Activated CD4-positive, alpha-beta T cell treated with anti-CD3 and anti-CD28 coated beads, Interleukin-10, Interleukin-2, amounts not matched to agents 100 ng/mL and 50 ng/mL, durations not matched to agents 16 hours and 8 hours (primary cell): ENCODE results near the gene BTG3.

Experiments used
- DNase-seq: peaks from one replicate; pipeline ENCODE4 v3.0.0-alpha.2; 2020

The BTG3 gene, protein sequence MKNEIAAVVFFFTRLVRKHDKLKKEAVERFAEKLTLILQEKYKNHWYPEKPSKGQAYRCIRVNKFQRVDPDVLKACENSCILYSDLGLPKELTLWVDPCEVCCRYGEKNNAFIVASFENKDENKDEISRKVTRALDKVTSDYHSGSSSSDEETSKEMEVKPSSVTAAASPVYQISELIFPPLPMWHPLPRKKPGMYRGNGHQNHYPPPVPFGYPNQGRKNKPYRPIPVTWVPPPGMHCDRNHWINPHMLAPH

GRCh38 chr21:17612565-17613241, at the start of gene BTG3:
BTG3 (minus strand) TSS chr21:17612901; CDS start chr21:17609144, 3,757 bp downstream.
- peak; percentile 91 for DNase-seq

GRCh38 chr21:17660862-17661261, 48.2 kb upstream of the BTG3 start:
- DNase-seq, result no peak

DNA sequence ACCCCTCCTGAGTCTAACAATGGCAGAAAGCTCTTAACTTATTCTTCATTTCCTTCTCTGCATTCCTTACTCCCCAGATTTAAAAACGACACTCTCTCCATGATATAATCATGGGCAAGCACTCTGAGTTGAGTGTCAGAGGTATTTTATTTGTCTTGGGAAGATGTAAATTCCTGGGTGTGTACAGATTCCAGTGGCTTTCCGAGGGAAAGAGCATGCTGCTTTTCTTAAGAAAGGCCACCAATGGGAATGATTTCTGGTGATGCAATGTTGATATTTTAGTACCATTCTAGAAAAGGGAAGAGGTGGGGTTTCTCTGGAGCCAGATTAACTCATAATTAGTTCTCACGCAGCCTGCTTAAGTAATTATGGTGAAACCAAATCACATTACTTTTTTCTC, 47.8 kb upstream of the BTG3 start:
- no peak for DNase-seq

GRCh38 chr21:17658931-17659330, 46.2 kb upstream of the BTG3 start:
- no peak for DNase-seq

DNA sequence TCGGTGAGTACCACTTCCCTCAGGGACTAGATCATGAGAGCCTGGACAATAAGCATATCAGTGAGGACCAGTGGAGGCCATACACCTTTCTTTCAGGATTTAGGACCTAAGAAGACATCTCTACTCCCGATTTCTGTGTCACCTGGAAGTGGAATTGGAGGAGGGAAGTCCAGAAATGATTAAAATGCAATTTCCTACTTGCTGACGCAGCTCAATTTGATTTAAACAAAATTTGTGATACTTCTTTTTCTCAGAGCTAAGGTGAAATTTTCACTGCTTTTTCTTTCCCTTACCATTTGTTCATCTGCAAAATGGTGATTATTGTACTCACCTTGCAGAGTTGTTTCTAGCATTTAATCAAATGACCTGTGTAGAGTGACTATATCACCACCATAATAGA, 38.8 kb upstream of the BTG3 start:
- no peak for DNase-seq

- no peak for DNase-seq
These were observed 37.6 kb upstream of the BTG3 start for GRCh38 chr21:17650292-17650691.

DNA sequence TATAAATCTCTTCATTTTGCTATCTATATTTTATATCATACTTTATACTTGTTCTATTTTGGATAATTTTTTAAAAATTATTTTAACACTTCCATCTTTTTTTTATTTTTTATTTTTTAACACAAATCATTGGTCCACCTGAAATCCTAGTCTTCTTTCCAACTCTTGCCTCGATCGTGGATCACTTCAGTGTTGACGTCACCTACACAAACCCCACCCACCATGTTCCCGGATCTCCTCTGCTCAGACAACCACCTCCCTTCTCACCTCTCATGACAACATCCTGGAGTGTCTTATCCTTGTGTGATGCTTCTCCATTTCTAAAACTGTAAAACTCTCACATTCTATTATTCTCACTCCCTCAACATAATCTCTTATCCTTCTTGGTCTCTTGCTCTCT, 34.1 kb upstream of the BTG3 start:
- DNase-seq, result no peak

- DNase-seq, result no peak
These were observed 31.5 kb upstream of the BTG3 start for GRCh38 chr21:17644186-17644585.

DNA sequence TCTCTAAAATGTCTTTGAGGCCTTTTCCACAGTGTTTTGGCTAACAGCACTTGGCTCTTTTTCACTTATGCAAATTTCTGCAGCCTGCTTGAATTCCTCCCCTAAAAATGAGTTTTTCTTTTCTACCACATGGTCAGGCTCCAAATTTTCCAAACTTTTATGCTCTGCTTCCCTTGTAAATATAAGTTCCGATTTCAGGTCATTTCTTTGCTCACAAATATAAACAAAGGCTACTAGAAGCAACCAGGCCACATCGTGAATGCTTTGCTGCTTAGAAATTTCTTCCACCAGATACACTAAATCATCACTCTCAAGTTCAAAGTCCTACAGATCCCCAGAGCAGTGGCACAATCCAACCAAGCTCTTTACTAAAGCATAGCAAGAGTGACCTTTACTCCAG, 28.1 kb upstream of the BTG3 start:
- DNase-seq, result no peak

GRCh38 chr21:17636711-17637110, 24.0 kb upstream of the BTG3 start:
- DNase-seq, result no peak

GRCh38 chr21:17631195-17631594, 18.5 kb upstream of the BTG3 start:
- DNase-seq, result no peak

DNA sequence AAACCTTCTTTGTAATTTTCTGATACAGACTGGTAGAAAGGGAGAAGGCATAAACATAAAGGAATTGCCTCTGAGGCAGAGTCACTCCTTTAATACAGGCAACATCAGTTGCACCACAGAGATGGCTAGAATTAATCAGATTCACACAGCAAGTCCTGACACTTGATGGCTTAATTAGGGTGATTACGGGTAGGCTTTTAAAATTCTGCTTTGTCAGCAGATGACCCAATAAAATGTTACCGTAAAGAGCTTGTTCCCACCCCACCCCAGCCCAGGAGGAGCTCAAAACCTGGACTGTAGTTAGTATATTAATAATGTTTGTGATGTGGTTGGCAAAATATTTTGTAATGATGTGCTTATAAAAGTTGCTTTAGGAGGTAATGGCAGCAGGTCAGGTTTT, 9.3 kb upstream of the BTG3 start:
- DNase-seq, result no peak

GRCh38 chr21:17616831-17617230, 4.1 kb upstream of the BTG3 start:
- DNase-seq, result no peak

DNA sequence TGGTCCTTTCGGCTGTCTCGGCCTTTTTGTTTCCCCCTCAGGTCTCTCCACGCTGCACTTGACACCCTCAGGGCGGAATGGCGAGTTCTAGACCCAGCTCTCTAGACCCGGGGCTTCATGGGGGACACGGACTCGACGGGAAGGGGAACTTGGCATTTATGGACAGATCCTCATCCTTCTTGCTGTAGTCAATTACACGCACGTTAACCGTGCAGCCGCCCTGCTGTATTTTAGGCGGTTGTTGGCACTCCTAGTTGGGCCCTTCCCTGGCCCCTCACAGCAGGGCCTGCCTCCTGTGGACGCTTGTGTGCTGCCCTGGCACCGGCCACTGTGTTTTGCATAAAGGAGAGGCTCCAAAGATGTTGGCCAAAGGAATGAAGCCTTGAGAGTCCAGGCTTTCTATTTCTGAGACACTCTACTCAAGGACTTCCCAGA, 558 bp upstream of the BTG3 start:
- DNase-seq, result no peak

- DNase-seq, result peak; percentile 29
These were observed 607 bp downstream of the BTG3 start for GRCh38 chr21:17612023-17612564.

DNA sequence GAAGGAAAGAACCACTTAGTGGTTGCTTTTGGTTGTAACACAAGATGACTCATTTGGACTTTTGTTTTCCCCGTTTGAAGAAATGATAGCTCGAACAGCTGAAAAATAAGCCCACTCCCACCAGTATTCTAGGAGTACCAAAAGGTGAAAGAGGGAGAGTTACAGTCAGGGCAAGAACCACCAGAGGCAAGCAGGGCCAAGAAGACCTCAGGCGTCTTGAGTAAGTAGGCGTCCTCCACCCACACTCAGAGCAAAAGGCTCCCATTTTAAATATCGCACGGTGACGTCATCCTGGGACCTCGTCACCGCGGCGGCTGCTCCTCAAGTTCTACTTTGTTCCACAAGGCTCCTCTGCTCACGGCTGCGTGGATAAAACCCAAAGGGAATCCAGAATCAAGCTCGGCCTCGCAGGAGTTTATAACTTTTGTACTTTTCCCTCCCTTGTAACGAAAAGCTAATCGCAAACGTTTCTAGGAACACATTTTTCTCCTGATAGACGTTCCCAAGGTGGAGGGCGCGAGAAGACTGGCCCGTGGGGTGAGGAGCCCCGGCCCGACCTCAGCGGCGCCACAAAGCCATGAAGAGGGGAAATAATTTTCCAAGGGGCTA, 1.2 kb downstream of the BTG3 start:
- peak; percentile 85 for DNase-seq

DNA sequence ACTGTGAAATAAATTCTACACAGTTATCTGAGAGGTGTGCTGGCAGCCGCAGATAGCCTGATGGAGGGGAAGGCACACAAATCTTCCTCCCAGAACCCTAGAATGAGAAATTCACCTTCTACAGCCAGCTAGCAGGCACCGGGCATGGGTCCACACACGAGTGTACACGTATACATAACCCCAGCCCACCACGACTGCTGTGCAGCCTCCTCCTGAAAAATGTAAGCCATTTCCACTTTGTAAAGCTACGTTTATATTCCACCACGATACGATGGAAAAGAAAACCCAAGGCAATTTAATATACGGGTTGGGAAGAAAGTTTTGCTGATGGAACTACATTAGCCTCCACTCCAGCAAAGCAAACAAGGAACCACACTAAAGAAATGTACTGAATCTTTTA, 1.8 kb downstream of the BTG3 start:
- no peak for DNase-seq

DNA sequence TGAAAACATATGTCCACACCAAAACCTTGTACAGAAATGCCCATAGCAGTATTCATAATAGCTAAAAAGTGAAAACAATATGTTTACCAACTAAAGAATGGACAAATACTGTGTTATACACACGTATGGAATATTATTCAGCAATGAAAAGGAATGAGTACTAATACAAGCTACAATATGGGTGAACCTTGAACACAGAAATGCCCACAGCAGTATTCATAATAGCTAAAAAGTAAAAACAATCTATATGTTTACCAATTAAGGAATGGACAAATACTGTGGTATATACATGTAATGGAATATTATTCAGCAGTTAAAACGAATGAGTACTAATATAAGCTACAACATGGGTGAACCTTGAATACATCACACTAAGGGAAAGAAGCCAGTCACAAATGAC, 3.0 kb downstream of the BTG3 start:
- DNase-seq, result no peak

DNA sequence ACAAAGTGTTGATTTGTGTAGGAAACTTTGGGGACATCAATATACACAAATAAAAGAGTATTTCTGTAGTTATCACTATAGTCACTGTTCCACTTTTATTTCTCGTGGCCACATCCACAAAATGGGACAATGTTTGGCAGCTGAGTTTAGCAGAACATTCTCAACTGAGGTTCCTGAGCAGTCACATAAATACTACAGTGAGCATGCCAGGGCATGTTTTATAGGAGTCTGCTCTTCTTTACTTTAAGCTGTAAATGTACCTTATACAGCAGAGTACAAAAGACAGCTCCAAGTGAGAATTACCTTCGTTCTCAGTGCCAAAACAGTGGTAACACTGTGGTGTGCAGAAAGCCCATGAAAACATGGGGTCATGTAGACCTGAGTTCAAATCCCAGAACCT, 5.0 kb downstream of the BTG3 start:
- DNase-seq, result no peak

DNA sequence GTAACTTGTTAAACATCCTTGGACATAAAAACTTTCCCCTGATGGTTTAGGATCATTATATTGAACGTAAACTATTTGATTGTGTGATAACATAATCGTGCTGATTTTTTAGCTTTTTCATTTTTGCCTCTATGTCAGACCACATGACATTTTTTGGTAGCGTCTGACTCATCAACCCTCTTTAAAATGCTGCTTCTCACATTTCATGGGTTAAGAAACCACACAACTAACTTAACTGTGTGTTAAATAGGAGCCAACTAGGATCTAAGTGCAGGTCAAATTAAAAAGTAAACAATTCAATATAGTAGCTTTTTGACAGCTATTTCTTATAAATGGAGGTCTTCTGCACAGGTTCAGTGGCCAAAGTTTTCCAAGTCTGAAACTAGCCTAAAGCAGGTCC, 9.8 kb downstream of the BTG3 start:
- peak; percentile 30 for DNase-seq

- no peak for DNase-seq
These were observed 14.3 kb downstream of the BTG3 start for GRCh38 chr21:17598437-17598836.

- DNase-seq, result no peak
These were observed 15.0 kb downstream of the BTG3 start for GRCh38 chr21:17597680-17598079.

DNA sequence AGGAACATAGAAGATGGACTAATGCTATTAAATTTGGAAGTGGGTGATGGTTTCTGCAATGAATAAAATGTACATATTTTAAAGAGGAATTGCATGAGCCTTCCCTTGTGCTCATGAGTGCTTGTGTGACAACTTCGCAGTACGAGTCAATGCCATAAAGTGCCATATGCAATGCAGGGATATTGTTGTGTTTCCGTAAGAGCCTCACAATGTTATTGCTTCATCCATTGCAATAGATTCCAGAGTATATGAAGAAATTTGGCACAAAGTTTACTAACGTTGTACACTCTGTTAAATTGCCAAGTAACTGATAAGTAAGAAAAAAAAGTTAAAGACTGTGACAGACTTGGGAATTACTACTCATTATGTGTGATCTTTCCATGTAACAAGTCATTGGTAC, 22.3 kb downstream of the BTG3 start:
- DNase-seq, result no peak

DNA sequence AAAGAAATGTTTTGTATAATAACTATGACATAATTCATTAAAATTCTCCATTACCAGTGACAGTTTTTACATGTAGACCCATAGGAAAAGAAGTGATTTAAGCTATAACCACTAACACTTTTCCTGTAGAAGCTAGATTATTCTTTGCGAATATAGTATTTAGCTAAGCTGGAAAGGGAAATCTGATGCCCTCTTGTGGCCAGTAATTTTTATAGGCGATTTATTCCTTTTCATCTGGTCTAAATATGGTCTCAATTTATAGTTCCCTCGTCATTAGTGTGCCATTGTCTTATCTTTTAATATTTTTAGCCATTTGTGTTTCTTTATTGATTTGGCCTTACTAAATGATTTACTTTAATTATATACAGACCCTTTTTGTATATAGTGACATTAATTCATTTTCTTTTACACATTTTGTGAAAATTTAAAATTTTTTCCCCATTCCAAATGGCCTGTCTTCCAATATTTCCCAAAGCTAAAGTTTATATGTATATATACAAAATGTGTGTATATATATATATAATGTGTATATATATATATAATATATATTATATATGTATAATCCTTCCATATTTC, 26.7 kb downstream of the BTG3 start:
- peak; percentile 47 for DNase-seq
